Activated T-helper 17 cell treated with anti-CD3 and anti-CD28 coated beads, Interleukin-2, amount 50 U/mL, for 72 hours (primary cell): ENCODE measurements around the gene ADGRE1. TPM values are rescaled to one million over a fixed set of nuclear protein-coding genes. Genes with fewer than 3 reads are reported as not detected.

Source experiments
- ATAC-seq: fragments of 150-1000 bp; cut with Tn5 transposase; replicated peaks from 2 replicates; pipeline ENCODE4 v1.10.0; 2021; ENCODE audit warnings: mild to moderate bottlenecking, moderate library complexity
- H3K27ac Mint-ChIP-seq: one replicate; pipeline ENCODE4 v1.8.0; 2022; ENCODE audit warnings: mixed read lengths
- H3K27me3 Mint-ChIP-seq: one replicate; pipeline ENCODE4 v1.8.0; 2022; ENCODE audit warnings: mixed read lengths
- H3K36me3 Mint-ChIP-seq: one replicate; pipeline ENCODE4 v1.8.0; 2022; ENCODE audit warnings: low read depth, mild to moderate bottlenecking, mixed read lengths
- H3K4me1 Mint-ChIP-seq: one replicate; pipeline ENCODE4 v1.8.0; 2022; ENCODE audit warnings: mixed read lengths
- H3K4me3 Mint-ChIP-seq: one replicate; pipeline ENCODE4 v1.8.0; 2022; ENCODE audit warnings: mild to moderate bottlenecking, mixed read lengths
- H3K9me3 Mint-ChIP-seq: one replicate; pipeline ENCODE4 v1.8.0; 2022; ENCODE audit warnings: mixed read lengths
- total RNA-seq, 2 donors: library from RNA; stranded (reverse); gene quantifications; one replicate each; pipeline ENCODE4 v1.2.3, GENCODE V29; 2022

The ADGRE1 gene
- total RNA-seq, 2 donors from 2014 or later: 6.9 to 10.6 TPM

DNA sequence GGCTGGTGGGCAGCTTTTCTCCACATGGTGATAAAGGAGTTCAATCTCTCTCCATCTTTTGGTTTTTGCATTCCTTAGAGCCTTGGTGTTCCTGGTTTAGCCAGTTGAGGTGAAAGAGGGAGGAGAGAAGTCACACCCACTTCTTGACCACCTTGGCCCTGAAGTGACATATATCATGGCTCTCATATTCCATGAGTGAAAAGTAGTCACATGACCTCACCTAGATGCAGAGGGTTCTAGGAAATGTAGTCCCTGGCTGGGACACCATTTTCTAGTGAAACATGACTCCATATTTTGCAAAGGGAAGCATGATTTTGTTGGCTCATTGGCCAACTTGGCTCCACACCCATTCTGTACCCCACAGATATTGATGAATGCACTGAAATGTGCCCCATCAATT lies 16.1 kb downstream of the ADGRE1 start:
- H3K27me3 Mint-ChIP-seq: no peaks in the 10 kb centered on the region
- H3K27ac Mint-ChIP-seq: no peak overlapping the region
- H3K4me3 Mint-ChIP-seq: no peak overlapping the region

DNA sequence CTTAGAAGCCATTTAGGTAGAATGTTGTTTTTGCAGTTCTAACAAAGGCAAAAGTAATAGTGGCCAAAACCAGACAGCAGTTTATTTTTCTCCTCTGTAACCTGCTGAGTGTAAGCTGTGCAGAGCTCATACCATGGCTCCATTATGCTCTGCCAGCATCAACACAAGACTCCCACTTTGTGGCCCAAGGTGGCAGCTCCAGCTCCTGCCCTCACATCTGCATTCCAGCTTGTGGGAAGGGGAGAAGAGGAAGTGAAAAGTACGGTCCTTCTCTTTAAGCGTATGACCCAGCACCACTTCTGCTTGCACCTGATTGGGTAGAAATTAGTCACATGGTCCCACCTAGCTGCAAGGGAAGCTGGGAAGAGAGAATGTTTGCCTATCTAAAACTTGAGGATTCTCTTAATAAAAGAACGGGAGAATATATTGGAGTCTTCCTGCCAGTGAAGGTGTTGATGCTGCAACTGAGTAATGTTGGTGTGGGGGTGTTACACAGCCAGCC lies 19.2 kb downstream of the ADGRE1 start:
- ATAC-seq: no peak
- Mint-ChIP-seq H3K27ac (no peak overlapping the region), H3K4me3 (no peak overlapping the region), H3K27me3 (no peaks in the 10 kb centered on the region), H3K36me3 (no peaks in the 10 kb centered on the region), H3K9me3 (peaks cover 16% of the 10 kb centered on the region), H3K4me1 (no peaks in the 10 kb centered on the region)

More for the DNA sequence above, 16.1 kb downstream of the ADGRE1 start:
- Mint-ChIP-seq H3K36me3 (no peaks in the 10 kb centered on the region), H3K4me1 (no peaks in the 10 kb centered on the region), H3K9me3 (peaks cover 28% of the 10 kb centered on the region)
- ATAC-seq: no peak

DNA sequence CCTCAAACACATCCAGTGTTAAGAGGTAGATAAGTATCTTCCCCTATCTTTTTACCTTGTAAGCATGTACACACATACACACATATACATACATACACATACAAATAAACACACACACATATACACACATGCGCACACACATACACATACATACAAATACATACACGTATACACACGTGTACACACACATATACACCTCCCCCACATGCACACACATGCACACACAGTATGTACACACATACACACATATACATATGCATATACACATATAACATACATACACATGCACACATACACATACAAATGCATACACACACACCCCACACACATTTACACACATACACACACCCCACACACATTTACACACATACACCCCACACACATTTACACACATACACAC lies 24.1 kb downstream of the ADGRE1 start:
- no peaks in the 10 kb centered on the region for H3K27me3 Mint-ChIP-seq
- H3K4me3 Mint-ChIP-seq: no peak overlapping the region
- no peaks in the 10 kb centered on the region for H3K36me3 Mint-ChIP-seq
- no peak for ATAC-seq
- H3K27ac Mint-ChIP-seq: no peak overlapping the region
- H3K9me3 Mint-ChIP-seq: peaks cover 15% of the 10 kb centered on the region
- no peaks in the 10 kb centered on the region for H3K4me1 Mint-ChIP-seq

DNA sequence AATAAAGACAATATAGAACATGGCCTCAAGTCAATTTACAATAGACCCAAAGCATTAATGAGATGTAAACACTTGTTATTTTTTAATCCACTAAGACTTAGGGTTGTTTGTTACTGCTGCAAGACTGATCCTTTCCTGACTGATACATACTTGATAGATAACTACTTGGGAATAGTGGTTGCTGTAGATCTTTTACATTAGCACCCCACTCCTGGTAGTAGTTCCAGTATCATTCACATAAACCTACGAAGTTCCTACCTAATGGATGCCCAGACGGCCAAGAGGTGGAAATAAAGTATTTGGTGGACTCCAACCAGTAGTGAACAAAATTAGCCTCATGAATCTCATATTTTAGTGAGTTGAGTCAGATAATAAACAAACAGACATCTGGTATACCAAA lies 26.9 kb downstream of the ADGRE1 start:
- H3K9me3 Mint-ChIP-seq: peaks cover 7% of the 10 kb centered on the region
- H3K27ac Mint-ChIP-seq: no peak overlapping the region
- no peak overlapping the region for H3K4me3 Mint-ChIP-seq
- no peaks in the 10 kb centered on the region for H3K4me1 Mint-ChIP-seq
- H3K27me3 Mint-ChIP-seq: no peaks in the 10 kb centered on the region
- H3K36me3 Mint-ChIP-seq: no peaks in the 10 kb centered on the region
- no peak for ATAC-seq

DNA sequence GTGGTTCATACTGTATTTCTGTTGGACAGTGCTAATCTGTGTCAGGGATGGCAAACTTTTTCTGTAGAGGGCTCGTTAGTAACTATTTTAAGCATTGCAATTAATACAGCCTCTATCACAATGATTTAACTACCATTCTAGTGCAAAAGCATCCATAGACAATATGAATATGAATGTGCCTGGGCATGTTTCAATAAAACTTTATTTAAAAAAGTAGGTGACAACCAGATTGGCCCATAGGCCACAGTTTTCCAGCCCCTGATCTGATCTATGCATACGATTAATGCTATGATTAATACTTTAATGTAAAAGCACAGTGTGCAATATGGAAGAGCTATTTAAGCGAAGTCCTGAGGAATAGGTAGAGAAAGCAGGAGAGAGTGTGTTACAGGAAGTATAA lies 29.6 kb downstream of the ADGRE1 start:
- H3K9me3 Mint-ChIP-seq: peaks cover 7% of the 10 kb centered on the region
- no peaks in the 10 kb centered on the region for H3K36me3 Mint-ChIP-seq
- no peaks in the 10 kb centered on the region for H3K27me3 Mint-ChIP-seq
- H3K4me1 Mint-ChIP-seq: no peaks in the 10 kb centered on the region
- no peak overlapping the region for H3K4me3 Mint-ChIP-seq
- H3K27ac Mint-ChIP-seq: no peak overlapping the region
- no peak for ATAC-seq

DNA sequence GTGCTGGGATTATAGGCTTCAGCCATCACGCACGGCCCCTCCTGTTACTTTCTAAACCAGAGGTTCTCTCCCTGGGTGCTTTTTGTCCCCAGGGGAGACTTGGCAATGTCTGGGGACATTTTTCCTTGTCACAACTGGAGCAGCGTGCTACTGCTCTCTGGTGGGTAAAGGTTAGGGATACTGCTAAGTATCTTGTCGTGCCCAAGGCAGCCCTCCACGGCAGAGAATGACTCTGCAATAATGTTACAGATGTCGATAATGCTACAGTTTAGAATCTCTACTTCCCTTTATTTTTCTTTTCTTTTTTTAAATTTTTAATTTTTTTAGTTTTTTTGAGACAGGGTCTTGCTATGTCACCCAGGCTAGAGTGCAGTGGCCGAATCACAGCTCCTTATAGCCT lies 38.0 kb downstream of the ADGRE1 start:
- ATAC-seq: no peak
- H3K4me3 Mint-ChIP-seq: peak overlapping the region; percentile 93
- H3K9me3 Mint-ChIP-seq: peaks cover 6% of the 10 kb centered on the region
- peaks cover 14% of the 10 kb centered on the region for H3K4me1 Mint-ChIP-seq
- H3K27ac Mint-ChIP-seq: peak overlapping the region; percentile 94
- H3K27me3 Mint-ChIP-seq: no peaks in the 10 kb centered on the region
- H3K36me3 Mint-ChIP-seq: peaks cover 25% of the 10 kb centered on the region

DNA sequence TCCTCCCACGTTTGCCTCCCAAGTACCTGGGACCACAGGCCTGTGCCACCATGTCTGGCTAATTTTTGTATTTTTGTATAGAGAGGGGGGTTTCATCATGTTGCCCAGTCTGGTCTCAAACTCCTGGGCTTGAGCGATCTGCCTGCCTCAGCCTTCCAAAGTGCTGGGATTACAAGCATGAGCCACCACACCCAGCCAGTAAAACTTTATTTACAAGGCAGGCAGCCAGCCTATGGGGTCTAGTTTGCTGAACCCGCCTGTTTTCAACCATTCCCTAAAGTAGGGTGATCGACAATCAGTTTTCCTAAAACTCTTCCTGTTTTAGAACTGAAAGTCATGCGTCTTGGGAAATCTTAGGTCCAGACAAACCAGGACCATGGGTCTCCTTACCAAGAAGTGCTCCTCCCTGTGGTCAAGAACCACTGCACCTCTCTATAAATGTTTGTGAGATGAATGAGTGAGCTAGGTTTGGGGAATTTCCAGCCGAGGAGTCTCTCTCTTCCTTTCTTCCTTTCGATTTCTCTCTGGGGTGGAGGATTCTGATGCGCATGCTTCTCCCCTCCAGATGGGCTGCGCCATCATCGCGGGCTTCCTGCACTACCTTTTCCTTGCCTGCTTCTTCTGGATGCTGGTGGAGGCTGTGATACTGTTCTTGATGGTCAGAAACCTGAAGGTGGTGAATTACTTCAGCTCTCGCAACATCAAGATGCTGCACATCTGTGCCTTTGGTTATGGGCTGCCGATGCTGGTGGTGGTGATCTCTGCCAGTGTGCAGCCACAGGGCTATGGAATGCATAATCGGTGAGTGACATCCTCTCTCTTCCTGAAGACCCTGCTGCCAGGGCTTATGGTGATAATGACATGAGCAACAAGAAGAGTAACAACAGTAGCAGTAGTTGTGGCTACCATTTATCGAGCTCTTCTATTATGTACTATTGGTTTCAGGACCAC lies 38.7 kb downstream of the ADGRE1 start:
- H3K36me3 Mint-ChIP-seq: peaks cover 31% of the 10 kb centered on the region
- H3K4me1 Mint-ChIP-seq: peaks cover 17% of the 10 kb centered on the region
- no peaks in the 10 kb centered on the region for H3K27me3 Mint-ChIP-seq
- H3K4me3 Mint-ChIP-seq: peak overlapping the region; percentile 93
- peak; percentile 97 for ATAC-seq
- peak overlapping the region; percentile 94 for H3K27ac Mint-ChIP-seq
- peaks cover 9% of the 10 kb centered on the region for H3K9me3 Mint-ChIP-seq

DNA sequence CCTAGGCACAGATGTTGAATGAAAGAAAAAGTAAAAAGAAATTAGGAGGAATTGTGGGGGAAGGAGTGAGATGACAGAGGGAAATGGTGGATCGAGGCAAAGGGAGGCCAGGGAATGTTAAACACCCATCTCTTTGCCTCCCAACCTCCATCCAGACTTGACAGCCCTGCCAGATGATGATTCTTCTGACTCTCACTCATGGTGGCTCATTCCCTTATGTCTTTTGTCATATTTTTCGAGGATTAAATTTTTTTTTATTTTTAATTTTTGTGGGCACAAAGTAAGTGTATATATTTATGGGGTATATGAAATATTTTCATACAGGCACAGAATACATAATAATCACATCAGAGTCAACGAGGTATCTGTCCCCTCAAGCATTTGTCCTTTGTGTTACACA lies 42.8 kb downstream of the ADGRE1 start:
- Mint-ChIP-seq H3K4me1 (peaks cover 18% of the 10 kb centered on the region), H3K9me3 (peaks cover 10% of the 10 kb centered on the region), H3K27me3 (no peaks in the 10 kb centered on the region), H3K36me3 (peaks cover 47% of the 10 kb centered on the region), H3K4me3 (no peak overlapping the region), H3K27ac (no peak overlapping the region)
- ATAC-seq: no peak

DNA sequence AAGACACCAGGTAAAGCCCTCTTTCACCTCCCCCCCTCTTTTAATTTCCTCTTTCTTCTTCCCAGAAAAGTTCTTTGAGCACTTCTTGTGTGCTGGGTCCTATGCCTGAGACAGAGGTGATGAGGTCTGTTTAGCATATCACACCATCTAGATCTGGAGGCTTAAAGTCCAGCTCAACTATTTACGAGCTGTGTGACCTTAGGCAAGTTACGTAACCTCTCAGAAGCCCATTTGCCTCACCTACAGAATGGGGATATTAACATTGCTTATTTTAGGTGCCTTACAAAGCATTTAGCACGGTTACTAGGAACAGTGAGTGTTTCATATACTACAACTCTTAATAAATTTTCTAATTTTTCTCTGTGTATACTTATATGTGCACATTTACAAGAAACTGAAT lies 47.7 kb downstream of the ADGRE1 start:
- Mint-ChIP-seq H3K36me3 (peaks cover 63% of the 10 kb centered on the region), H3K27ac (no peak overlapping the region), H3K9me3 (peaks cover 4% of the 10 kb centered on the region), H3K4me1 (peaks cover 4% of the 10 kb centered on the region), H3K4me3 (no peak overlapping the region), H3K27me3 (no peaks in the 10 kb centered on the region)
- ATAC-seq: no peak

DNA sequence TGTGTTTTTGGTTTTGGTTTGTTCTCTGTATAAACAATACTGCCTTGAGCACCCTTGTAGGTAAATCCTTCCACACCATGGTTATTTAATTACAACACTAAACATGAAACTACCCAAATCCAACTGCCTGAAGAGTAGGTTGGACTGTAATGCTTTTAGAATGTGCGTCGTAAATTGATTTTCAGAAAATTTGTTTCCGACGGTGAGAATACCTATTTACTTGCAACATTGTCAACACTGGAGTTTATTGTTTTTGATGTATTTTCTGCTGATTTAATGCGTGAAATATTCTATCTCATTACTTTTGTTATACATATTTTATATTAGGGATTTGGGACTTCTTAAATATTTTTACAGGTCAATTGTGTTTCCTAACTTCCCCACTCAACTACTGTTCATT lies 48.2 kb downstream of the ADGRE1 start:
- Mint-ChIP-seq H3K27me3 (no peaks in the 10 kb centered on the region), H3K27ac (no peak overlapping the region), H3K4me1 (peaks cover 4% of the 10 kb centered on the region), H3K9me3 (peaks cover 4% of the 10 kb centered on the region), H3K36me3 (peaks cover 67% of the 10 kb centered on the region), H3K4me3 (no peak overlapping the region)
- ATAC-seq: no peak

DNA sequence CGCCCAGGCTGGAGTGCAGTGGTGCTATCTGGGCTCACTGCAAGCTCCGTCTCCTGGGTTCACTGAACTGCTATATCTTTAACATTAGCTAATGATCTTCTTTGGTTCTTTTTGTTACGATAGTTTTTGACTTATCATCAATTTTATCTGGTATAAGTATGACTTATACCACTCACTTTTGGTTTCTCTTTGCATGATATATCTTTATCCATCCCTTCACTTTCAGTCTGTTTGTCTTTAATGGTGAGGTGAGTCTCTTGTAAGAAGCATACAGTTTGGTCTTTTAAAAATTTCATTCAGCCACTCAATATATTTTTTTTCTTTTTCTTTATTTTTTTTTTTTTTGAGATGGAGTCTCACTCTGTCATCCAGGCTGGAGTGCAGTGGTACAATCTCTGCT lies 58.4 kb downstream of the ADGRE1 start:
- Mint-ChIP-seq H3K9me3 (no peaks in the 10 kb centered on the region), H3K4me3 (peak overlapping the region; percentile 5), H3K27ac (no peak overlapping the region), H3K4me1 (peaks cover 18% of the 10 kb centered on the region), H3K36me3 (peaks cover 14% of the 10 kb centered on the region), H3K27me3 (no peaks in the 10 kb centered on the region)
- ATAC-seq: peak; percentile 63

DNA sequence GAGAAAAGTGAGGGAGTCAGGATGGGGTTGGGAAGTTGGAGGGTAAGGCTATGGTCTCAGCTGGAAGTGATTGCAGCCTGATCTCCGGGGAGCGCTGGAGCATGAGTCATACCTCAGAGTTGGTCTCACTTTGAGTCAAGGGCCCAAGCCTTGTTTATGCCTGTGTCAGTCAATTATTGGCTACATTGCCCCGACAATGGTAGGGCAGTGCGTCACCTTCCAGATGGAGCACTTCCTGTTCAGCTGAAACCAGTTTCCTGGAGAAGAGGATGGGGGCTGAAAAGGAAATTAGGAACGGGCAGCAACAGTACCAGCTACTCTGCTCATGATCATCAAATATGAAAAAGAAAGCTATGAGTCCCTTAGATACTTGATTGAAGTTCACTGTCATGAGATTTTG lies 60.4 kb downstream of the ADGRE1 start:
- peak overlapping the region; percentile 47 for H3K4me3 Mint-ChIP-seq
- peak overlapping the region; percentile 62 for H3K27ac Mint-ChIP-seq
- H3K9me3 Mint-ChIP-seq: no peaks in the 10 kb centered on the region
- H3K27me3 Mint-ChIP-seq: no peaks in the 10 kb centered on the region
- no peaks in the 10 kb centered on the region for H3K36me3 Mint-ChIP-seq
- peaks cover 18% of the 10 kb centered on the region for H3K4me1 Mint-ChIP-seq
- peak; percentile 99 for ATAC-seq

DNA sequence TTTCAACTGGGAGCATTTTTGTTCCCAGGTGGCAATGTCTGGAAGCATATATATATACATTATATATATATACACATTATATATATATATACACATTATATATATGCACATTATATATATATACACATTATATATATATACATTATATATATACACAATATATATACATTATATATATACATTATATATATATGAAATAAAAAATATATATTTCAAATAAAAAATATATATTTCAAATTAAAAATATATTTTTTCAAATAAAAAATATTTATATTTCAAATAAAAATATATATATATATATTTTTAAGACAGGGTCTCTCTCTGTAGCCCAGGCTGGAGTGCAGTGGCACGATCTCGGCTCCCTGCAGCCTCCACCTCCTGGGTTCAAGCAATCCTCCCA lies 61.5 kb downstream of the ADGRE1 start:
- Mint-ChIP-seq H3K4me1 (peaks cover 18% of the 10 kb centered on the region), H3K9me3 (no peaks in the 10 kb centered on the region), H3K4me3 (no peak overlapping the region), H3K27me3 (no peaks in the 10 kb centered on the region), H3K36me3 (no peaks in the 10 kb centered on the region), H3K27ac (no peak overlapping the region)
- no peak for ATAC-seq

DNA sequence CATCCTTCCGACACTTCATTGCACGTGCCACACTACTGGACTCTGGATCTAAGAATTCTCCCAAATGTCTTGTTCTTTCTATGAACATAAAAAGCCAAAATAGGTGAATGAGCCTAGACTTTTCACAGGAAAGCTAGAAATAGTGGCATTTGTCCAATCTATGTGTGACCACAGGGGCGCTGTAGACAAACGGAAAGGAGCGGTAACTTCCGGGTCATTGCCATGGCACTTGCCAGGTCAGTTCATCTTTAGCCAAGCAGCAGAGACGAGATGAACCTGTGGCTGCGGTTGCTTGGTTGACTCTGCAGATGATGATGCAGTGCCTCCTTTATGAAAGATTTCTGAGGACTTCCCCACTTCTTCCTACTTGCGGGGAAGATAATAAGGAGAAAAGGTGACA lies 65.6 kb downstream of the ADGRE1 start:
- Mint-ChIP-seq H3K27me3 (no peaks in the 10 kb centered on the region), H3K4me3 (no peak overlapping the region), H3K9me3 (no peaks in the 10 kb centered on the region), H3K36me3 (no peaks in the 10 kb centered on the region), H3K4me1 (peaks cover 6% of the 10 kb centered on the region), H3K27ac (no peak overlapping the region)
- no peak for ATAC-seq

DNA sequence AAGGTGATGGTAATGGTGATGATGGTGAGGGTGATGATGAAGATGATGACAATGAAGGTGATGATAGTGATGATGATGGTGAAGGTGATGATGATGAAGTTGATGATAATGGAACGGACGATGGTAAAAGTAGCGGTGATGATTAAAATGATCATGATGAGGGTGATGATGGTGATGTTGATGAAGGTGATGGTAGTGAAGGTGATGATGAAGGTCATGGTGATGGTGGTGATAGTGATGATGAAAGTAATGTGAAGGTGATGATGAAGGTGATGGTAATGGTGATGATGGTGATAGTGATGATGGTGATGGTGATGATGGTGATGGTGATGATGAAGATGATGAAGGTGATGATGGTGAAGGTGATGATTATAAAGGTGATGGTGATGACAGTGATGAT lies 67.7 kb downstream of the ADGRE1 start:
- Mint-ChIP-seq H3K36me3 (no peaks in the 10 kb centered on the region), H3K27me3 (no peaks in the 10 kb centered on the region), H3K4me1 (no peaks in the 10 kb centered on the region), H3K4me3 (no peak overlapping the region), H3K27ac (no peak overlapping the region), H3K9me3 (no peaks in the 10 kb centered on the region)
- ATAC-seq: no peak
